HepG2 (cell line): ENCODE data around the gene FTHL17. TPM values are rescaled to one million over a fixed set of nuclear protein-coding genes. Genes with fewer than 3 reads are reported as not detected.

Source experiments
- ATAC-seq: fragments of 200-7000 bp; cut with Tn5 transposase; 3 replicates; pipeline ENCODE4 v1.9.1; 2020; ENCODE audit warnings: mild to moderate bottlenecking, moderate library complexity
- BruUV-seq: library from RNA; stranded (reverse); fragments of 400-500 nt; replicated peaks from 2 replicates; lab custom pipeline; 2021; lab: Mats Ljungman, UMichigan
- CTCF ChIA-PET: fragments of 300-600 bp; formaldehyde crosslinking; extraction: SDS; loops from one replicate; lab custom pipeline; 2021; ENCODE audit warnings: low total read pairs, inconsistent platforms, low intra/inter-chr PET ratio; lab: Yijun Ruan, JAX
- POLR2A ChIA-PET: fragments of 350-600 bp; sonication (Branson Sonifier 250); formaldehyde crosslinking; loops from one replicate; lab custom pipeline; 2020; ENCODE audit warnings: antibody characterized with exemption, inconsistent platforms; lab: Yijun Ruan, JAX
- DNase-seq: peaks from one replicate; pipeline ENCODE4 v3.0.0-alpha.2; 2015; ENCODE audit warnings: low spot score
- FAIRE-seq: peaks from 3 replicates; lab custom pipeline; 2011; peaks lifted over from hg19 to GRCh38; lab: Jason Lieb, UNC
- H2AFZ ChIP-seq: one replicate; pipeline ENCODE4 v1.6.1; 2011; ENCODE audit warnings: low read length, inconsistent platforms
- H3K27ac ChIP-seq: fragments of 300-600 bp; 3 replicates; pipeline ENCODE4 v1.8.0; 2011; ENCODE audit warnings: mixed run types, mild to moderate bottlenecking, mixed read lengths, low read length, inconsistent platforms; ENCODE audit not compliant: insufficient read depth; ENCODE audit errors: extremely low read length
- H3K27me3 ChIP-seq, 2 experiments: fragments of 200-600 bp in 1 of 2; 2 replicates in 1 of 2; 3 replicates in 1 of 2; pipeline versions ENCODE4 v1.6.0 to v1.8.0; 2011; ENCODE audit warnings: low read length in 2 of 2, mild to moderate bottlenecking in 2 of 2, moderate library complexity in 2 of 2, inconsistent platforms in 1 of 2; ENCODE audit not compliant: insufficient read depth in 2 of 2, control insufficient read depth in 1 of 2
- H3K36me3 ChIP-seq, 2 experiments: fragments of 200-600 bp in 1 of 2; replicated peaks in 1 of 2; 2 replicates in 1 of 2; 3 replicates in 1 of 2; pipeline versions ENCODE4 v1.5.1 to v1.8.0; 2011; ENCODE audit warnings: low read length in 2 of 2, inconsistent platforms in 1 of 2; ENCODE audit not compliant: insufficient read depth in 2 of 2, control insufficient read depth in 1 of 2
- H3K4me1 ChIP-seq: 2 replicates; pipeline ENCODE4 v1.5.1; 2012; ENCODE audit warnings: low read length, inconsistent platforms; ENCODE audit not compliant: insufficient read depth
- H3K4me2 ChIP-seq: 2 replicates; pipeline ENCODE4 v1.6.0; 2011; ENCODE audit warnings: low read depth, low read length, inconsistent platforms
- H3K4me3 ChIP-seq, 3 experiments: fragments of 200-600 bp in 1 of 3; sonication (generic), shearing (Covaris generic) in 1 of 3; replicated peaks in 1 of 3; 2 replicates each; pipeline ENCODE4 v1.5.1; 2011 to 2016; ENCODE audit warnings: low read length in 3 of 3, inconsistent platforms in 2 of 3, low read depth in 2 of 3, mild to moderate bottlenecking in 2 of 3, control low read depth in 1 of 3, mixed read lengths in 1 of 3; ENCODE audit not compliant: insufficient read depth in 1 of 3
- H3K79me2 ChIP-seq: one replicate; pipeline ENCODE4 v1.6.1; 2011; ENCODE audit warnings: low read length, inconsistent platforms; ENCODE audit not compliant: insufficient read depth
- H3K9ac ChIP-seq: 2 replicates; pipeline ENCODE4 v1.6.0; 2011; ENCODE audit warnings: mild to moderate bottlenecking, low read depth, low read length, inconsistent platforms; ENCODE audit not compliant: insufficient read depth
- H3K9me3 ChIP-seq: 2 replicates; pipeline ENCODE4 v1.5.1; 2012; ENCODE audit warnings: mild to moderate bottlenecking, low read length
- H4K20me1 ChIP-seq: 2 replicates; pipeline ENCODE4 v1.6.0; 2011; ENCODE audit warnings: inconsistent platforms, mild to moderate bottlenecking, low read length, moderate library complexity; ENCODE audit not compliant: insufficient read depth
- AHR ChIP-seq: IDR thresholded peaks from 2 replicates; pipeline ENCODE4 v1.6.1; 2018; ENCODE audit warnings: missing genetic modification reagents, missing compliant biosample characterization
- HINFP ChIP-seq: sonication (generic); formaldehyde crosslinking; IDR thresholded peaks from 2 replicates; pipeline ENCODE4 v1.4.0; 2020; ENCODE audit warnings: low read depth, mild to moderate bottlenecking, missing genetic modification reagents
- HOXA7 ChIP-seq: sonication (generic); formaldehyde crosslinking; IDR thresholded peaks from 2 replicates; pipeline ENCODE4 v1.8.1; 2022; ENCODE audit warnings: mild to moderate bottlenecking, missing genetic modification reagents, moderate library complexity
- PAXIP1 ChIP-seq: sonication (generic); formaldehyde crosslinking; conservative IDR thresholded peaks from 2 replicates; pipeline ENCODE4 v1.4.0; 2020; ENCODE audit warnings: mild to moderate bottlenecking, missing genetic modification reagents, moderate library complexity
- RELA ChIP-seq: sonication (generic); formaldehyde crosslinking; IDR thresholded peaks from 2 replicates; pipeline ENCODE4 v1.4.0; 2020; ENCODE audit warnings: missing genetic modification reagents
- TGIF2 ChIP-seq: IDR thresholded peaks from 2 replicates; pipeline ENCODE4 v1.6.1; 2016; ENCODE audit warnings: control low read depth, missing compliant biosample characterization
- ZBTB43 ChIP-seq: sonication (generic); formaldehyde crosslinking; conservative IDR thresholded peaks from 2 replicates; pipeline ENCODE4 v1.4.0; 2020; ENCODE audit warnings: missing genetic modification reagents
- ZKSCAN8 ChIP-seq: IDR thresholded peaks from 2 replicates; pipeline ENCODE4 v1.6.1; 2016; ENCODE audit warnings: borderline replicate concordance, missing genetic modification reagents, missing compliant biosample characterization
- ZNF138 ChIP-seq: sonication (generic); formaldehyde crosslinking; IDR thresholded peaks from 2 replicates; pipeline ENCODE4 v1.5.0; 2020; ENCODE audit warnings: mild to moderate bottlenecking, low read depth, missing genetic modification reagents
- ZNF17 ChIP-seq: sonication (generic); formaldehyde crosslinking; IDR thresholded peaks from 2 replicates; pipeline ENCODE4 v1.5.0; 2020; ENCODE audit warnings: mild to moderate bottlenecking, missing genetic modification reagents
- ZNF512 ChIP-seq: sonication (generic); formaldehyde crosslinking; IDR thresholded peaks from 2 replicates; pipeline ENCODE4 v1.4.0; 2020; ENCODE audit warnings: mild to moderate bottlenecking, missing genetic modification reagents
- ZNF605 ChIP-seq: sonication (generic); formaldehyde crosslinking; IDR thresholded peaks from 2 replicates; pipeline ENCODE4 v1.8.0; 2022; ENCODE audit warnings: mild to moderate bottlenecking, missing genetic modification reagents
- ZNF619 ChIP-seq: sonication (generic); formaldehyde crosslinking; IDR thresholded peaks from 2 replicates; pipeline ENCODE4 v1.4.0; 2020; ENCODE audit warnings: mild to moderate bottlenecking, missing genetic modification reagents
- ZNF670 ChIP-seq: sonication (generic); formaldehyde crosslinking; IDR thresholded peaks from 2 replicates; pipeline ENCODE4 v1.8.0; 2022; ENCODE audit warnings: mild to moderate bottlenecking, missing genetic modification reagents, borderline replicate concordance
- ZNF709 ChIP-seq: sonication (generic); formaldehyde crosslinking; IDR thresholded peaks from 2 replicates; pipeline ENCODE4 v1.5.0; 2020; ENCODE audit warnings: mild to moderate bottlenecking, missing genetic modification reagents
- ZNF737 ChIP-seq: sonication (generic); formaldehyde crosslinking; IDR thresholded peaks from 2 replicates; pipeline ENCODE4 v1.5.0; 2020; ENCODE audit warnings: missing genetic modification reagents, mild to moderate bottlenecking, borderline replicate concordance
- ZSCAN30 ChIP-seq: sonication (generic); formaldehyde crosslinking; IDR thresholded peaks from 2 replicates; pipeline ENCODE4 v1.5.0; 2020; ENCODE audit warnings: mild to moderate bottlenecking, missing genetic modification reagents
- WGBS: methylation state at CpG from one replicate; pipeline ENCODE4 v1.1.6; 2017; ENCODE audit warnings: low lambda C conversion rate; 5-methylcytosine and 5-hydroxymethylcytosine counted together
- in situ Hi-C: cut with HindIII; loops from 2 replicates; pipeline ENCODE4 v1.10.0; 2017; ENCODE audit warnings: low pct_unique_long_range_greater_than_20kb; ENCODE audit not compliant: extremely low pct_ligation_motif_present
- intact Hi-C: fragments of 100-400 bp; cut with micrococcal nuclease; formaldehyde crosslinking; loops from one replicate; pipeline ENCODE4 v1.10.0; 2022; ENCODE audit not compliant: unreplicated experiment
- polyA plus RNA-seq, 8 experiments: library from polyadenylated mRNA; depleted of rRNA in 3 of 8; stranded (reverse) in 7 of 8; unstranded in 1 of 8; fragments of >200 nt; fragmentation: Illumina TruSeq in 4 of 8; extraction: Trizol in 4 of 8; gene quantifications; 2 replicates each; pipeline versions ENCODE4 v1.2.1 to v1.2.3, GENCODE V29; 2011 to 2016; ENCODE audit warnings: low read depth in 4 of 8, missing spikeins in 1 of 8, mixed read lengths in 1 of 8; ENCODE audit not compliant: insufficient read depth in 1 of 8
- total RNA-seq, 5 experiments: library from RNA; depleted of rRNA; stranded (reverse); fragments of >200 nt; fragmentation: Illumina TruSeq; extraction: Trizol; gene quantifications; 2 replicates each; pipeline ENCODE4 v1.2.3, GENCODE V29; 2016; ENCODE audit warnings: low read depth in 1 of 5

Gene FTHL17
- total and polyA plus RNA-seq, 2 of the 13 experiments (the other 11 are each of a cell fraction or from before 2014, with no cell fraction given), result not detected

GRCh38 chrX:31024866-31025265, 47.0 kb downstream of the FTHL17 start:
- ATAC-seq, result no peak
- Histone ChIP-seq H3K4me1 (no peaks in the 10 kb centered on the region), H3K9ac (no peak overlapping the region), H3K4me3 (no peak overlapping the region), H2AFZ (no peak overlapping the region), H3K27me3 (no peaks in the 10 kb centered on the region; a peak in 1 of 5 replicates), H4K20me1 (no peaks in the 10 kb centered on the region), H3K36me3 (no peaks in the 10 kb centered on the region), H3K9me3 (no peaks in the 10 kb centered on the region), H3K27ac (no peak overlapping the region), H3K79me2 (no peaks in the 10 kb centered on the region), H3K4me2 (no peak overlapping the region)
- ChIA-PET POLR2A (no interaction called here), CTCF (no interaction called here)
- DNase-seq, result no peak
- no TSS peak for BruUV-seq
- 100% methylated on average over 1 of the region's 1 CpG for WGBS
- no peak for FAIRE-seq
- in situ Hi-C loops, result no loop called here
- intact Hi-C loops, result no loop called here
- no peak for TF ChIP-seq ZBTB43 (CRISPR knock-in tag)
- no peak for TF ChIP-seq ZNF605 (CRISPR knock-in tag)
- TF ChIP-seq ZNF619 (CRISPR knock-in tag), result no peak
- TF ChIP-seq HINFP (CRISPR knock-in tag), result no peak
- TF ChIP-seq ZKSCAN8 (CRISPR knock-in tag), result no peak
- no peak for TF ChIP-seq HOXA7
- TF ChIP-seq AHR (CRISPR knock-in tag), result no peak
- no peak for TF ChIP-seq TGIF2 (CRISPR knock-in tag)
- TF ChIP-seq ZNF512 (CRISPR knock-in tag), result no peak
- TF ChIP-seq ZSCAN30 (CRISPR knock-in tag), result no peak
- no peak for TF ChIP-seq ZNF737 (CRISPR knock-in tag)
- TF ChIP-seq ZNF138 (CRISPR knock-in tag), result no peak
- no peak for TF ChIP-seq ZNF670 (CRISPR knock-in tag)
- TF ChIP-seq ZNF709 (CRISPR knock-in tag), result no peak
- TF ChIP-seq RELA (CRISPR knock-in tag), result no peak
- TF ChIP-seq PAXIP1 (CRISPR knock-in tag), result no peak
- TF ChIP-seq ZNF17, result no peak
